Fibroblast of lung (primary cell): ENCODE data around the gene C3orf18. TPM values are rescaled to one million over a fixed set of nuclear protein-coding genes. Genes with fewer than 3 reads are reported as not detected.

ENCODE experiments used
- DNase-seq, 2 donors: peaks; one replicate each; pipeline versions ENCODE4 v3.0.0 to v3.0.0-alpha.2; 2010; ENCODE audit warnings: low read depth in 2 of 2
- H2AFZ ChIP-seq: 2 replicates; pipeline ENCODE4 v1.5.1; 2012; ENCODE audit warnings: low read length, control low read depth, inconsistent platforms
- H3K27ac ChIP-seq: 2 replicates; pipeline ENCODE4 v1.5.1; 2011; ENCODE audit warnings: low read length, control low read depth; ENCODE audit not compliant: insufficient read depth
- H3K27me3 ChIP-seq: 2 replicates; pipeline ENCODE4 v1.5.1; 2011; ENCODE audit warnings: mild to moderate bottlenecking, low read length; ENCODE audit not compliant: control insufficient read depth, insufficient read depth
- H3K36me3 ChIP-seq: 2 replicates; pipeline ENCODE4 v1.5.1; 2011; ENCODE audit warnings: low read length; ENCODE audit not compliant: control insufficient read depth, insufficient read depth
- H3K4me1 ChIP-seq: 2 replicates; pipeline ENCODE4 v1.5.1; 2011; ENCODE audit warnings: low read length; ENCODE audit not compliant: control insufficient read depth, insufficient read depth; ENCODE audit errors: extremely low read depth
- H3K4me2 ChIP-seq: 2 replicates; pipeline ENCODE4 v1.5.1; 2011; ENCODE audit warnings: low read length, control low read depth; ENCODE audit not compliant: insufficient read depth; ENCODE audit errors: extremely low read depth
- H3K4me3 ChIP-seq, 4 experiments: fragments of 200-600 bp in 1 of 4; sonication (generic) in 1 of 4; replicated peaks in 1 of 4; 2 replicates each; pipeline ENCODE4 v1.5.1; 2011 to 2016; ENCODE audit warnings: low read length in 4 of 4, low read depth in 3 of 4, mild to moderate bottlenecking in 3 of 4, control low read depth in 2 of 4, inconsistent platforms in 1 of 4, mixed read lengths in 1 of 4; ENCODE audit not compliant: insufficient read depth in 1 of 4; ENCODE audit errors: control extremely low read depth in 1 of 4
- H3K79me2 ChIP-seq: 2 replicates; pipeline ENCODE4 v1.5.1; 2012; ENCODE audit warnings: mild to moderate bottlenecking, low read length, inconsistent platforms; ENCODE audit not compliant: control insufficient read depth, insufficient read depth
- H3K9ac ChIP-seq: 2 replicates; pipeline ENCODE4 v1.5.1; 2011; ENCODE audit warnings: mild to moderate bottlenecking, low read length, control low read depth; ENCODE audit not compliant: insufficient read depth
- H3K9me3 ChIP-seq: 2 replicates; pipeline ENCODE4 v1.5.1; 2012; ENCODE audit warnings: low read depth, low read length; ENCODE audit not compliant: control insufficient read depth, insufficient read depth
- H4K20me1 ChIP-seq: 2 replicates; pipeline ENCODE4 v1.5.1; 2011; ENCODE audit warnings: low read length; ENCODE audit not compliant: control insufficient read depth, insufficient read depth; ENCODE audit errors: extremely low read depth
- EZH2 ChIP-seq: IDR thresholded peaks from 2 replicates; pipeline ENCODE4 v1.5.1; 2012; ENCODE audit warnings: low read length, control low read depth, mild to moderate bottlenecking; ENCODE audit errors: missing control alignments
- polyA minus RNA-seq: library from RNA; depleted of rRNA, polyadenylated mRNA; stranded (reverse); fragments of >200 nt; gene quantifications from 2 replicates; pipeline ENCODE4 v1.2.3, GENCODE V29; 2011; ENCODE audit warnings: low replicate concordance
- polyA plus RNA-seq, 2 donors: library from polyadenylated mRNA; depleted of rRNA in 1 of 2; stranded (reverse) in 1 of 2; unstranded in 1 of 2; fragments of >200 nt; gene quantifications; 2 replicates each; pipeline ENCODE4 v1.2.1, GENCODE V29; 2011 to 2012; ENCODE audit warnings: missing spikeins in 1 of 2
- total RNA-seq: library from RNA; depleted of rRNA; stranded (reverse); fragments of >200 nt; gene quantifications from 2 replicates; pipeline ENCODE4 v1.2.1, GENCODE V29; 2014
- TF ChIP-seq, protein P1 (sequence below), 2 donors: IDR thresholded peaks in 1 of 2; conservative IDR thresholded peaks in 1 of 2; 1 replicate in 1 of 2; 2 replicates in 1 of 2; pipeline ENCODE4 v1.5.1; 2011 to 2012; ENCODE audit warnings: low read length in 2 of 2, control low read depth in 1 of 2, inconsistent platforms in 1 of 2, low read depth in 1 of 2, mild to moderate bottlenecking in 1 of 2

Gene C3orf18
- total RNA-seq (14.1 and 25.8 TPM in 2 replicates), polyA plus RNA-seq (8.7 and 9.4 TPM in 2 replicates), polyA minus RNA-seq (13.2 and 18.4 TPM in 2 replicates)
- 8.9 and 10.1 TPM in 2 replicates for polyA plus RNA-seq (2012)

GRCh38 chr3:50567386-50568167, at the start of gene C3orf18:
C3orf18 (minus strand) TSS chr3:50567747; CDS start chr3:50565699, 2,048 bp downstream.
- Histone ChIP-seq H3K9ac (peak within 1 kb of the TSS; percentile 29), H2AFZ (peak within 1 kb of the TSS; percentile 81), H4K20me1 (no peaks in the 10 kb centered on the region), H3K9me3 (no peaks in the 10 kb centered on the region), H3K4me1 (peaks cover 5% of the 10 kb centered on the region), H3K79me2 (peaks cover 7% of the 10 kb centered on the region), H3K27me3 (no peaks in the 10 kb centered on the region), H3K36me3 (no peaks in the 10 kb centered on the region), H3K4me3 (peak within 1 kb of the TSS; percentile 39 to 99 (median 96)), H3K27ac (peak within 1 kb of the TSS; percentile 56), H3K4me2 (peak within 1 kb of the TSS; percentile 82)
- TF ChIP-seq, protein P1, sequence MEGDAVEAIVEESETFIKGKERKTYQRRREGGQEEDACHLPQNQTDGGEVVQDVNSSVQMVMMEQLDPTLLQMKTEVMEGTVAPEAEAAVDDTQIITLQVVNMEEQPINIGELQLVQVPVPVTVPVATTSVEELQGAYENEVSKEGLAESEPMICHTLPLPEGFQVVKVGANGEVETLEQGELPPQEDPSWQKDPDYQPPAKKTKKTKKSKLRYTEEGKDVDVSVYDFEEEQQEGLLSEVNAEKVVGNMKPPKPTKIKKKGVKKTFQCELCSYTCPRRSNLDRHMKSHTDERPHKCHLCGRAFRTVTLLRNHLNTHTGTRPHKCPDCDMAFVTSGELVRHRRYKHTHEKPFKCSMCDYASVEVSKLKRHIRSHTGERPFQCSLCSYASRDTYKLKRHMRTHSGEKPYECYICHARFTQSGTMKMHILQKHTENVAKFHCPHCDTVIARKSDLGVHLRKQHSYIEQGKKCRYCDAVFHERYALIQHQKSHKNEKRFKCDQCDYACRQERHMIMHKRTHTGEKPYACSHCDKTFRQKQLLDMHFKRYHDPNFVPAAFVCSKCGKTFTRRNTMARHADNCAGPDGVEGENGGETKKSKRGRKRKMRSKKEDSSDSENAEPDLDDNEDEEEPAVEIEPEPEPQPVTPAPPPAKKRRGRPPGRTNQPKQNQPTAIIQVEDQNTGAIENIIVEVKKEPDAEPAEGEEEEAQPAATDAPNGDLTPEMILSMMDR (conservative IDR thresholded peaks at IDR 0.05 in 1 of 2, IDR thresholded peaks at IDR 0.05 in 1 of 2; ENCODE audit: low read depth in 1 of 2, low read length in 2 of 2): no peak
- peak; percentile 86 to 88 for DNase-seq

DNA sequence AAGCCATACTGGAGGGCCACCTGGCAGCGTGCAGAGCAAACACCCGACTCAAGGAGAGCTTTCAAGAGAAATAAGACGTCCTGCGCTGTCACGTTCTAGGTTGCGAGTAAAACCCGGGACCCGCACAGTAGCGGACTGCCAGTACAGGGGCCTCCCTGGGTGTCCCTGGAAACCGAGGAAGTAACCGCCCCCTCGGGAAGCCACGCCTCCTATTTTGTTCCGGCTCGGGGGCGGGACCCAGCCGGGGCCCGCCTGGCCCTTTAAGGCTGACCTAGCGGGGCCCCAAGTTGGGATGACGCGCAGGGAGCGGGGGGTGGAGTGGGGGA, 49.2 kb upstream of the C3orf18 start:
- Histone ChIP-seq H3K9ac (no peak overlapping the region), H3K27ac (no peak overlapping the region), H3K27me3 (no peaks in the 10 kb centered on the region)

GRCh38 chr3:50616003-50616769, 48.6 kb upstream of the C3orf18 start:
- Histone ChIP-seq H3K9ac (no peak overlapping the region), H3K4me2 (peak overlapping the region; percentile 88), H2AFZ (peak overlapping the region; percentile 87), H3K9me3 (no peaks in the 10 kb centered on the region), H3K27ac (no peak overlapping the region), H3K36me3 (no peaks in the 10 kb centered on the region), H3K27me3 (no peaks in the 10 kb centered on the region), H3K4me3 (peak overlapping the region; percentile 47 to 89 (median 65)), H3K4me1 (peaks cover 9% of the 10 kb centered on the region), H3K79me2 (peaks cover 5% of the 10 kb centered on the region), H4K20me1 (no peaks in the 10 kb centered on the region)
- DNase-seq: peak; percentile 70 to 82
- TF ChIP-seq EZH2: no peak
- TF ChIP-seq, protein P1 (conservative IDR thresholded peaks at IDR 0.05 in 1 of 2, IDR thresholded peaks at IDR 0.05 in 1 of 2; ENCODE audit: low read depth in 1 of 2, low read length in 2 of 2): peak; percentile 99 to 100

More for the DNA sequence above, 49.2 kb upstream of the C3orf18 start:
- peak; percentile 75 to 88 for DNase-seq
- H2AFZ ChIP-seq: peak overlapping the region; percentile 87
- no peaks in the 10 kb centered on the region for H3K9me3 ChIP-seq
- peak overlapping the region; percentile 88 for H3K4me2 ChIP-seq
- no peaks in the 10 kb centered on the region for H4K20me1 ChIP-seq
- H3K79me2 ChIP-seq: peaks cover 5% of the 10 kb centered on the region
- H3K36me3 ChIP-seq: no peaks in the 10 kb centered on the region
- H3K4me3 ChIP-seq: peak overlapping the region; percentile 47 to 89 (median 65)
- TF ChIP-seq EZH2: no peak
- TF ChIP-seq, protein P1 (conservative IDR thresholded peaks at IDR 0.05 in 1 of 2, IDR thresholded peaks at IDR 0.05 in 1 of 2; ENCODE audit: low read depth in 1 of 2, low read length in 2 of 2): no peak
- H3K4me1 ChIP-seq: peaks cover 9% of the 10 kb centered on the region
